SK-N-SH treated with all-trans-retinoic acid at 6 μM for 48 hours (cell line): ENCODE measurements around the gene TMEM200B.

ENCODE experiments used
- ATAC-seq: fragments of 200-7000 bp; cut with Tn5 transposase; 3 replicates; pipeline ENCODE4 v1.9.1; 2020; ENCODE audit warnings: mild to moderate bottlenecking, moderate library complexity
- ARNTL ChIP-seq: fragments of 450-650 bp; formaldehyde crosslinking; IDR thresholded peaks from 2 replicates; pipeline ENCODE4 v1.5.0; 2020; ENCODE audit warnings: low read depth, mild to moderate bottlenecking, moderate library complexity, borderline replicate concordance
- BACH2 ChIP-seq: fragments of 250-450 bp; sonication (Bioruptor Pico); IDR thresholded peaks from 2 replicates; pipeline ENCODE4 v1.9.0; 2021; ENCODE audit warnings: mild to moderate bottlenecking, borderline replicate concordance
- CREB5 ChIP-seq: fragments of 250-450 bp; sonication (Bioruptor Pico); IDR thresholded peaks from 2 replicates; pipeline ENCODE4 v1.5.1; 2020; ENCODE audit warnings: low read depth, mild to moderate bottlenecking, moderate library complexity
- CSDC2 ChIP-seq: fragments of 250-450 bp; sonication (Bioruptor Pico); IDR thresholded peaks from 2 replicates; pipeline ENCODE4 v1.5.0; 2020; ENCODE audit warnings: mild to moderate bottlenecking, moderate library complexity
- CSRNP3 ChIP-seq: fragments of 250-450 bp; sonication (Bioruptor Pico); IDR thresholded peaks from 2 replicates; pipeline ENCODE4 v1.5.1; 2021; ENCODE audit warnings: mild to moderate bottlenecking, moderate library complexity
- ESRRG ChIP-seq: fragments of 250-450 bp; sonication (Bioruptor Pico); IDR thresholded peaks from 2 replicates; pipeline ENCODE4 v1.6.1; 2021; ENCODE audit warnings: mild to moderate bottlenecking
- GLIS3 ChIP-seq: fragments of 250-450 bp; sonication (Bioruptor Pico); IDR thresholded peaks from 2 replicates; pipeline ENCODE4 v1.5.0; 2020; ENCODE audit warnings: mild to moderate bottlenecking, moderate library complexity
- ISL1 ChIP-seq: fragments of 250-450 bp; sonication (Bioruptor Pico); IDR thresholded peaks from 2 replicates; pipeline ENCODE4 v2.1.2; 2022; ENCODE audit warnings: mild to moderate bottlenecking, moderate library complexity
- OSR1 ChIP-seq: fragments of 250-450 bp; sonication (Bioruptor Pico); IDR thresholded peaks from 2 replicates; pipeline ENCODE4 v1.8.0; 2022; ENCODE audit warnings: moderate library complexity, mild to moderate bottlenecking, inconsistent platforms
- PATZ1 ChIP-seq: fragments of 250-450 bp; sonication (Bioruptor Pico); IDR thresholded peaks from 2 replicates; pipeline ENCODE4 v1.8.0; 2020; ENCODE audit warnings: mild to moderate bottlenecking, moderate library complexity, borderline replicate concordance
- POU6F1 ChIP-seq: fragments of 250-450 bp; sonication (Bioruptor Pico); IDR thresholded peaks from 2 replicates; pipeline ENCODE4 v1.8.0; 2021; ENCODE audit warnings: low read depth, mild to moderate bottlenecking, moderate library complexity, borderline replicate concordance
- PPARA ChIP-seq: fragments of 250-450 bp; sonication (Bioruptor Pico); IDR thresholded peaks from 2 replicates; pipeline ENCODE4 v1.5.0; 2020; ENCODE audit warnings: mild to moderate bottlenecking, borderline replicate concordance
- RARB ChIP-seq: fragments of 250-450 bp; sonication (Bioruptor Pico); IDR thresholded peaks from 2 replicates; pipeline ENCODE4 v1.8.0; 2021; ENCODE audit warnings: mild to moderate bottlenecking, moderate library complexity
- SNAI2 ChIP-seq: fragments of 250-450 bp; sonication (Bioruptor Pico); IDR thresholded peaks from 2 replicates; pipeline ENCODE4 v1.5.0; 2020; ENCODE audit warnings: mild to moderate bottlenecking, moderate library complexity
- TCF4 ChIP-seq: fragments of 250-450 bp; sonication (Bioruptor Pico); IDR thresholded peaks from 2 replicates; pipeline ENCODE4 v1.8.0; 2021; ENCODE audit warnings: mild to moderate bottlenecking, moderate library complexity, borderline replicate concordance
- TOX ChIP-seq: fragments of 250-450 bp; sonication (Bioruptor Pico); IDR thresholded peaks from 2 replicates; pipeline ENCODE4 v1.8.0; 2021; ENCODE audit warnings: mild to moderate bottlenecking, moderate library complexity, borderline replicate concordance
- ZC3H10 ChIP-seq: fragments of 250-450 bp; sonication (Bioruptor Pico); IDR thresholded peaks from 2 replicates; pipeline ENCODE4 v1.5.1; 2021; ENCODE audit warnings: mild to moderate bottlenecking, moderate library complexity
- ZFP3 ChIP-seq: fragments of 250-450 bp; sonication (Bioruptor Pico); IDR thresholded peaks from 2 replicates; pipeline ENCODE4 v1.5.0; 2020; ENCODE audit warnings: mild to moderate bottlenecking, moderate library complexity
- ZFP30 ChIP-seq: fragments of 450-650 bp; formaldehyde crosslinking; IDR thresholded peaks from 2 replicates; pipeline ENCODE4 v1.5.0; 2022; ENCODE audit warnings: mild to moderate bottlenecking, moderate library complexity
- ZNF565 ChIP-seq: fragments of 450-650 bp; formaldehyde crosslinking; conservative IDR thresholded peaks from 2 replicates; pipeline ENCODE4 v1.5.0; 2020; ENCODE audit warnings: low read depth, mild to moderate bottlenecking, moderate library complexity
- ZNF70 ChIP-seq: fragments of 450-650 bp; formaldehyde crosslinking; IDR thresholded peaks from 2 replicates; pipeline ENCODE4 v1.5.0; 2020; ENCODE audit warnings: mild to moderate bottlenecking, moderate library complexity
- ZNF8 ChIP-seq: fragments of 450-650 bp; formaldehyde crosslinking; IDR thresholded peaks from 2 replicates; pipeline ENCODE4 v1.5.0; 2020; ENCODE audit warnings: mild to moderate bottlenecking, moderate library complexity

TMEM200B gene

GRCh38 chr1:29166291-29166878 is 42.7 kb upstream of the TMEM200B start:
- no peak for ATAC-seq
- TF ChIP-seq SNAI2 (CRISPR knock-in tag) = no peak
- TF ChIP-seq ZNF8 (CRISPR knock-in tag) = no peak
- no peak for TF ChIP-seq ESRRG (CRISPR knock-in tag)
- TF ChIP-seq POU6F1 (CRISPR knock-in tag) = no peak
- no peak for TF ChIP-seq BACH2 (CRISPR knock-in tag)
- TF ChIP-seq ARNTL = no peak

GRCh38 chr1:29164588-29164987 is 40.9 kb upstream of the TMEM200B start:
- ATAC-seq = no peak
- TF ChIP-seq PATZ1 (CRISPR knock-in tag) (no peak), GLIS3 (no peak), CREB5 (CRISPR knock-in tag) (no peak), PPARA (CRISPR knock-in tag) (no peak), SNAI2 (CRISPR knock-in tag) (no peak), ARNTL (no peak), ZFP30 (CRISPR knock-in tag) (no peak), BACH2 (CRISPR knock-in tag) (no peak), ZNF70 (CRISPR knock-in tag) (no peak), RARB (CRISPR knock-in tag) (no peak), ZNF8 (CRISPR knock-in tag) (no peak), ISL1 (CRISPR knock-in tag) (no peak), ESRRG (CRISPR knock-in tag) (no peak)

- TF ChIP-seq ESRRG (CRISPR knock-in tag) (no peak), PPARA (CRISPR knock-in tag) (no peak), GLIS3 (no peak)
- ATAC-seq = no peak
Measured at GRCh38 chr1:29162476-29163138, 38.9 kb upstream of the TMEM200B start.

GRCh38 chr1:29162025-29162424 is 38.3 kb upstream of the TMEM200B start:
- TF ChIP-seq ZNF565 (no peak), TCF4 (CRISPR knock-in tag) (no peak), TOX (no peak), RARB (CRISPR knock-in tag) (no peak), ESRRG (CRISPR knock-in tag) (no peak)
- no peak for ATAC-seq

- ATAC-seq = no peak
- no peak for TF ChIP-seq ISL1 (CRISPR knock-in tag)
- TF ChIP-seq CREB5 (CRISPR knock-in tag) = no peak
- no peak for TF ChIP-seq PATZ1 (CRISPR knock-in tag)
- no peak for TF ChIP-seq OSR1 (CRISPR knock-in tag)
- no peak for TF ChIP-seq ZNF8 (CRISPR knock-in tag)
- TF ChIP-seq GLIS3 = no peak
- TF ChIP-seq CSDC2 (CRISPR knock-in tag) = no peak
- TF ChIP-seq ZFP3 (CRISPR knock-in tag) = no peak
- no peak for TF ChIP-seq CSRNP3
- TF ChIP-seq PPARA (CRISPR knock-in tag) = no peak
- TF ChIP-seq RARB (CRISPR knock-in tag) = no peak
- TF ChIP-seq ARNTL = no peak
- TF ChIP-seq TOX = no peak
- TF ChIP-seq ZNF565 = no peak
- TF ChIP-seq ESRRG (CRISPR knock-in tag) = no peak
- TF ChIP-seq ZC3H10 (CRISPR knock-in tag) = no peak
Measured at GRCh38 chr1:29159773-29160172, 36.1 kb upstream of the TMEM200B start.
